ENCODE data around the gene COL28A1.

GRCh38 chr7:7318601-7319000, 217.1 kb downstream of the COL28A1 start:
- TF ChIP-seq CTCF (IDR thresholded peaks at IDR 0.05) (no peak), POLR2AphosphoS5 (IDR thresholded peaks at IDR 0.05) (no peak)

Measured in prostate gland (tissue), 2 donors.